Uterus (tissue), 4 donors: ENCODE results near the gene TLR2. TPM values are rescaled to one million over a fixed set of nuclear protein-coding genes. Genes with fewer than 3 reads are reported as not detected.

ENCODE experiments used
- DNase-seq, 2 donors: peaks; one replicate each; pipeline ENCODE4 v3.0.0-alpha.2; 2019 to 2020
- H3K27ac ChIP-seq, 2 donors: fragments of 200-600 bp; sonication (generic); 1 replicate in 1 of 2; 2 replicates in 1 of 2; pipeline ENCODE4 v1.5.1; 2016 to 2018
- H3K27me3 ChIP-seq, 2 donors: fragments of 200-600 bp; sonication (generic); one replicate each; pipeline ENCODE4 v1.5.1; 2018 to 2019; ENCODE audit warnings: control low read depth in 1 of 2
- H3K36me3 ChIP-seq, 2 donors: fragments of 200-600 bp; sonication (generic); one replicate each; pipeline ENCODE4 v1.5.1; 2019; ENCODE audit warnings: control low read depth in 1 of 2
- H3K4me1 ChIP-seq, 2 donors: fragments of 200-600 bp; sonication (generic); one replicate each; pipeline ENCODE4 v1.5.1; 2018 to 2019; ENCODE audit warnings: control low read depth in 1 of 2
- H3K4me3 ChIP-seq, 2 donors: fragments of 200-600 bp; sonication (generic); 1 replicate in 1 of 2; 2 replicates in 1 of 2; pipeline ENCODE4 v1.5.1; 2018 to 2019; ENCODE audit warnings: mild to moderate bottlenecking in 1 of 2
- H3K9me3 ChIP-seq, 2 donors: fragments of 200-600 bp; sonication (generic); one replicate each; pipeline ENCODE4 v1.5.1; 2019; ENCODE audit warnings: control low read depth in 1 of 2
- POLR2A ChIP-seq, 2 donors: fragments of 450-650 bp; IDR thresholded peaks; one replicate each; pipeline ENCODE4 v1.6.1; 2016; ENCODE audit warnings: antibody characterized with exemption in 2 of 2, mild to moderate bottlenecking in 1 of 2, moderate library complexity in 1 of 2
- intact Hi-C: fragments of 100-400 bp; cut with DNase I; formaldehyde crosslinking; loops from one replicate; pipeline ENCODE4 v1.15.1; 2023; ENCODE audit warnings: low total_unique reads
- total RNA-seq, 4 donors: library from RNA; depleted of rRNA in 3 of 4; stranded (reverse); fragments of >200 nt in 3 of 4; gene quantifications; one replicate each; pipeline versions ENCODE4 v1.1.0 to v1.2.4, GENCODE V29; 2014 to 2023
- TF ChIP-seq, protein P1 (sequence below), 4 experiments: fragments of 200-600 bp in 2 of 4; fragments of 450-650 bp in 2 of 4; sonication (generic) in 2 of 4; IDR thresholded peaks; one replicate each; pipeline ENCODE4 v1.5.1; 2016 to 2019; ENCODE audit warnings: antibody characterized with exemption in 4 of 4, mild to moderate bottlenecking in 2 of 4, moderate library complexity in 1 of 4
- donor health status: DM: yes; HTN: yes; CAD: no.

TLR2 gene
- total RNA-seq, 4 donors from 2014 or later: 1.3 to 19.1 (median 9.9) TPM

DNA sequence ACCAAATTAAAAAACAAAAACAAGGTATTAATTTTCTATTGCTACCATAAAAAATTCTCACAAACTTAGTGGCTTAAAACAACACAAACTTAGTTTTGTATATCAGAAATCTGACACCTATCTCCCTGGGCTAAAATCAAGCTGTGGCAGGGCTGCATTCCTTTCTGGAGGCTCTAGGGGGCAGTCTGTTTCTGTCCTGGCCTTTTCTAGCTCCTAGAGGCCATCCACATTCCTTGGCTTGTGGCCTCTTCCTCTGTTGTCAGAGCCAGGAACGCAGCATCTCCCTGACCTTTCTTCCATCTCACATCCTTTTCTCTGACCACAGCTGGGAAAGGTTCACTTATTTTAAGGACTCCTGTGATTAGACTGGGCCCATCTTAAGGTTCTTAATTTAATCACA lies 38.9 kb upstream of the TLR2 start:
- Histone ChIP-seq H3K36me3 (no peaks in the 10 kb centered on the region), H3K27ac (no peak overlapping the region)
- intact Hi-C loops: no loop called here

DNA sequence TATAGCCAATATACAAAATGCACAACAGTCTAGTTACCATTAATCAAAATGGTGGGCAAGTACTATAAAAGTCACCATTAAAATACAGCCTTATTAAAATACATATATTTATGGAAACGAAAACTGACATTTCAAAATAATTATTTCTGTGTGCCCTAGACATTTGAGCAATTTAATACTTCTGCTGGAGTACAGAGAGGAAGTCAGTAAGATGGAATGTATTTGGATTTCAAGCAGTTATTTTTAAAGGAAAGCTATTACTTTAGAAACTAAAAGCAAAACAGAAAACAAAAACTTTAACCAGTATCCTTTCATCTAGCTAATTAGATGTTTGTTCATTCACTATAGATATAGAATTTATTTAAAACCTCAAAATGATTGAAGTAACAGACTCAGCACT lies 37.8 kb upstream of the TLR2 start:
- Histone ChIP-seq H3K27me3 (no peaks in the 10 kb centered on the region), H3K4me1 (no peaks in the 10 kb centered on the region), H3K4me3 (no peak overlapping the region), H3K36me3 (no peaks in the 10 kb centered on the region), H3K9me3 (no peaks in the 10 kb centered on the region), H3K27ac (no peak overlapping the region)
- no peak for DNase-seq
- intact Hi-C loops: no loop called here
- TF ChIP-seq, protein P1, sequence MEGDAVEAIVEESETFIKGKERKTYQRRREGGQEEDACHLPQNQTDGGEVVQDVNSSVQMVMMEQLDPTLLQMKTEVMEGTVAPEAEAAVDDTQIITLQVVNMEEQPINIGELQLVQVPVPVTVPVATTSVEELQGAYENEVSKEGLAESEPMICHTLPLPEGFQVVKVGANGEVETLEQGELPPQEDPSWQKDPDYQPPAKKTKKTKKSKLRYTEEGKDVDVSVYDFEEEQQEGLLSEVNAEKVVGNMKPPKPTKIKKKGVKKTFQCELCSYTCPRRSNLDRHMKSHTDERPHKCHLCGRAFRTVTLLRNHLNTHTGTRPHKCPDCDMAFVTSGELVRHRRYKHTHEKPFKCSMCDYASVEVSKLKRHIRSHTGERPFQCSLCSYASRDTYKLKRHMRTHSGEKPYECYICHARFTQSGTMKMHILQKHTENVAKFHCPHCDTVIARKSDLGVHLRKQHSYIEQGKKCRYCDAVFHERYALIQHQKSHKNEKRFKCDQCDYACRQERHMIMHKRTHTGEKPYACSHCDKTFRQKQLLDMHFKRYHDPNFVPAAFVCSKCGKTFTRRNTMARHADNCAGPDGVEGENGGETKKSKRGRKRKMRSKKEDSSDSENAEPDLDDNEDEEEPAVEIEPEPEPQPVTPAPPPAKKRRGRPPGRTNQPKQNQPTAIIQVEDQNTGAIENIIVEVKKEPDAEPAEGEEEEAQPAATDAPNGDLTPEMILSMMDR (IDR thresholded peaks at IDR 0.05): no peak
- no peak for TF ChIP-seq POLR2A (IDR thresholded peaks at IDR 0.05)

More for the DNA sequence above, 38.9 kb upstream of the TLR2 start:
- H3K4me3 ChIP-seq: no peak overlapping the region
- no peaks in the 10 kb centered on the region for H3K9me3 ChIP-seq
- no peaks in the 10 kb centered on the region for H3K27me3 ChIP-seq
- TF ChIP-seq, protein P1 (IDR thresholded peaks at IDR 0.05): no peak
- TF ChIP-seq POLR2A (IDR thresholded peaks at IDR 0.05): no peak
- no peaks in the 10 kb centered on the region for H3K4me1 ChIP-seq
- DNase-seq: no peak

DNA sequence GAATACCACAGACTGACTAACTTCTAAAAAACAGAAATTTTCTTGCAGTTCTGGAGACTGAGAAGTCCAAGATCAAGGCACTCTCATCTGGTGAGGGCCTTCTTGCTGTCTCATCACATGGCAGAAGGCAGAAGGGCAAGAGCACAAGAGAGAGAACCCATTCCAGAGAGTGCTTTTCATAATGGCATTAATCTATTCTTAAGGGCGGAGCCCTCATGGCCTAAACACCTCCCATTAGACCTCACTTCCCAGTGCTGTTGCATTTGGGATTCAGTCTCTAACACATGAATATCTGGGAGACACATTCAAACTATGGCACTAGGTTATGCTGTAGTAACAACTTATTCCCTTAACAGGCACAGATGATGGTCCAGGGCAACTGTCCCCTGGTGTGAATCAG lies 37.1 kb upstream of the TLR2 start:
- H3K4me1 ChIP-seq: no peaks in the 10 kb centered on the region
- no peak for TF ChIP-seq POLR2A (IDR thresholded peaks at IDR 0.05)
- TF ChIP-seq, protein P1 (IDR thresholded peaks at IDR 0.05): no peak
- no peak overlapping the region for H3K27ac ChIP-seq
- no peak for DNase-seq
- intact Hi-C loops: no loop called here
- no peak overlapping the region for H3K4me3 ChIP-seq
- H3K9me3 ChIP-seq: no peaks in the 10 kb centered on the region
- no peaks in the 10 kb centered on the region for H3K27me3 ChIP-seq
- H3K36me3 ChIP-seq: no peaks in the 10 kb centered on the region

DNA sequence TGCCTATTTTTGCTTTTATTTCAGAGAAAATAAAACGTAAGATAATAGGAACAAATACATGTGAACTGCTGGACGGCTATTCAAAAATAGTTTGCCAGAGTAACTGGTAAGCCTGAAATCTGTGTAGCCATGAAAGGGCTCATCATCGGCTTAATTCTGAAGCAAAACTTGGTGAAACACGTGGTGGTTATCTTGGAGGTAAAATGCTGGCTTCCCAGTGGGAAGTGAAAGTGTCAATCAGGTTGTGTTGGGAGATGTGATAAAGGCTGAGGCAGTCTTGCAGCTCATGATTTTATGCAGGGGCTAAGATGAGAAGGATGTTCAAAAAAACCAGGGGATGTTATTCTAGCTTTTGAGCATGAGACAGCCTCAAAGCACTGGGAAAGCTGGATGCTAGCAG lies 36.1 kb upstream of the TLR2 start:
- TF ChIP-seq POLR2A (IDR thresholded peaks at IDR 0.05): no peak
- TF ChIP-seq, protein P1 (IDR thresholded peaks at IDR 0.05): no peak
- H3K27ac ChIP-seq: no peak overlapping the region

DNA sequence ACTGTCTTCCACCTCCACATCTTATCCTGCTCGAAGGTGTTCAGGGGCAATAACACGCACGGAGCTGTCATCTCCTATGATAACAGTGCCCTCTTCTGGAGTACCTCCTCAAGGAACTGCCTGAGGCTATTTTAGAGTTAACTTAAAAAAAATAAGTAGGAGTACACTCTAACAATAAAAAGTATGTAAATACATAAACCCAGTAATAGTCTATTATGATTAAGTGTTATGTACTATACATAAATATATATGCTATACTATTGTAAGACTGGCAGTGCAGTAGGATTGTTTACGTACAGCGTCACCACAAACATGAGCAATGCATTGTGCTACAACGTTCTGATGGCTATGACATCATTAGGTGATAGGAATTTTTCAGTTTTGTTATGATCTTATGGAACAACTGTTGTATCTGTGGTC lies 34.5 kb upstream of the TLR2 start:
- no peak for DNase-seq
- Histone ChIP-seq H3K27me3 (no peaks in the 10 kb centered on the region), H3K27ac (no peak overlapping the region), H3K36me3 (no peaks in the 10 kb centered on the region), H3K9me3 (no peaks in the 10 kb centered on the region), H3K4me3 (no peak overlapping the region), H3K4me1 (no peaks in the 10 kb centered on the region)
- intact Hi-C loops: no loop called here
- TF ChIP-seq POLR2A (IDR thresholded peaks at IDR 0.05): no peak
- TF ChIP-seq, protein P1 (IDR thresholded peaks at IDR 0.05): no peak

More for the DNA sequence above, 36.1 kb upstream of the TLR2 start:
- Histone ChIP-seq H3K9me3 (no peaks in the 10 kb centered on the region), H3K36me3 (no peaks in the 10 kb centered on the region), H3K4me3 (no peak overlapping the region), H3K27me3 (no peaks in the 10 kb centered on the region), H3K4me1 (no peaks in the 10 kb centered on the region)
- intact Hi-C loops: no loop called here
- no peak for DNase-seq
